Mammary epithelial cell (primary cell): Measurements from ENCODE around the gene CCL7.

Experiments
- CTCF ChIP-seq, 2 donors: IDR thresholded peaks in 1 of 2; conservative IDR thresholded peaks in 1 of 2; 2 replicates each; pipeline ENCODE4 v1.5.1; 2011 to 2012; ENCODE audit warnings: inconsistent platforms in 2 of 2, low read length in 2 of 2, mild to moderate bottlenecking in 2 of 2, control low read depth in 1 of 2, low read depth in 1 of 2; ENCODE audit not compliant: insufficient read depth in 1 of 2; ENCODE audit errors: extremely low read depth in 1 of 2
- EZH2 ChIP-seq: IDR thresholded peaks from 2 replicates; pipeline ENCODE4 v1.6.1; 2012; ENCODE audit warnings: low read length, inconsistent platforms, borderline replicate concordance

GRCh38 chr17:34259146-34259545, 10.9 kb upstream of the CCL7 start:
- TF ChIP-seq CTCF (conservative IDR thresholded peaks at IDR 0.05 in 1 of 2, IDR thresholded peaks at IDR 0.05 in 1 of 2; ENCODE audit: extremely low read depth in 1 of 2, insufficient read depth in 1 of 2, low read depth in 1 of 2, low read length in 2 of 2): no peak
- TF ChIP-seq EZH2: no peak
